B cell (primary cell): ENCODE results near the gene MAD1L1. TPM values are rescaled to one million over a fixed set of nuclear protein-coding genes. Genes with fewer than 3 reads are reported as not detected.

ENCODE experiments used
- ATAC-seq: fragments of 200-7000 bp; cut with Tn5 transposase; one replicate; pipeline ENCODE4 v1.10.0; 2021; ENCODE audit warnings: low read depth, mild to moderate bottlenecking, moderate number of reproducible peaks, moderate library complexity
- CTCF ChIA-PET: fragments of 350-600 bp; sonication (Branson Sonifier 250); formaldehyde crosslinking; loops from one replicate; lab custom pipeline; 2021; ENCODE audit warnings: antibody characterized with exemption, inconsistent platforms; lab: Charles Lee
- POLR2A ChIA-PET: fragments of 350-600 bp; sonication (Branson Sonifier 250); formaldehyde crosslinking; loops from one replicate; lab custom pipeline; 2021; ENCODE audit warnings: antibody characterized with exemption; lab: Charles Lee
- DNase-seq: peaks from one replicate; pipeline ENCODE4 v3.0.0; 2013
- H2AFZ ChIP-seq: 2 replicates; pipeline ENCODE4 v1.6.1; 2012; ENCODE audit warnings: mild to moderate bottlenecking, low read depth, low read length; ENCODE audit not compliant: insufficient read depth, poor library complexity, severe bottlenecking
- H3K27ac ChIP-seq, 2 donors: 1 replicate in 1 of 2; 2 replicates in 1 of 2; pipeline ENCODE4 v1.5.1; 2012 to 2013; ENCODE audit warnings: low read length in 2 of 2, mild to moderate bottlenecking in 2 of 2, moderate library complexity in 1 of 2
- H3K27me3 ChIP-seq, 4 experiments: fragments of 200-600 bp in 1 of 4; sonication (generic) in 1 of 4; replicated peaks in 1 of 4; 1 replicate in 2 of 4; 2 replicates in 2 of 4; pipeline versions ENCODE4 v1.6.1 to v1.7.0; 2013 to 2016; ENCODE audit warnings: low read length in 3 of 4, mild to moderate bottlenecking in 2 of 4, mixed read lengths in 1 of 4, moderate library complexity in 1 of 4; ENCODE audit not compliant: insufficient read depth in 4 of 4, control insufficient read depth in 3 of 4; ENCODE audit errors: control extremely low read depth in 1 of 4
- H3K36me3 ChIP-seq, 2 experiments: replicated peaks in 1 of 2; 1 replicate in 1 of 2; 2 replicates in 1 of 2; pipeline versions ENCODE4 v1.6.1 to v1.7.1; 2013; ENCODE audit warnings: low read length in 1 of 2; ENCODE audit not compliant: insufficient read depth in 2 of 2, control insufficient read depth in 1 of 2; ENCODE audit errors: control extremely low read depth in 1 of 2, extremely low read depth in 1 of 2
- H3K4me1 ChIP-seq, 2 donors: fragments of 200-600 bp in 1 of 2; sonication (generic) in 1 of 2; 1 replicate in 1 of 2; 2 replicates in 1 of 2; pipeline versions ENCODE4 v1.5.1 to v1.6.1; 2013 to 2017; ENCODE audit warnings: low read length in 2 of 2; ENCODE audit not compliant: control insufficient read depth in 2 of 2, insufficient read depth in 2 of 2
- H3K4me2 ChIP-seq: replicated peaks from 2 replicates; pipeline ENCODE3; 2012; ENCODE audit warnings: mild to moderate bottlenecking, low read depth, low read length; ENCODE audit not compliant: poor library complexity, severe bottlenecking
- H3K4me3 ChIP-seq, 5 experiments: fragments of 200-600 bp in 1 of 5; sonication (generic) in 1 of 5; 1 replicate in 3 of 5; 2 replicates in 2 of 5; pipeline versions ENCODE4 v1.5.1 to v1.7.0; 2011 to 2016; ENCODE audit warnings: low read length in 4 of 5, mild to moderate bottlenecking in 4 of 5, low read depth in 2 of 5, control low read depth in 1 of 5, moderate library complexity in 1 of 5; ENCODE audit not compliant: insufficient read depth in 1 of 5; ENCODE audit errors: control extremely low read depth in 1 of 5, extremely low read depth in 1 of 5
- H3K79me2 ChIP-seq: fragments of 200-600 bp; sonication (generic); one replicate; pipeline ENCODE4 v1.6.0; 2016; ENCODE audit warnings: low read length; ENCODE audit not compliant: control insufficient read depth, insufficient read depth
- H3K9ac ChIP-seq: fragments of 200-600 bp; sonication (generic); 2 replicates; pipeline ENCODE4 v1.6.1; 2017; ENCODE audit warnings: mild to moderate bottlenecking, low read length, moderate library complexity
- H3K9me3 ChIP-seq, 3 donors: one replicate each; pipeline versions ENCODE4 v1.6.1 to v1.7.1; 2013; ENCODE audit warnings: low read length in 2 of 3; ENCODE audit not compliant: control insufficient read depth in 2 of 3, insufficient read depth in 1 of 3; ENCODE audit errors: control extremely low read depth in 1 of 3
- H4K20me1 ChIP-seq: 2 replicates; pipeline ENCODE4 v1.6.0; 2012; ENCODE audit warnings: mild to moderate bottlenecking, low read length; ENCODE audit not compliant: insufficient read depth, control insufficient read depth, poor library complexity, severe bottlenecking
- H3K27ac Mint-ChIP-seq: one replicate; pipeline ENCODE4 v1.8.0; 2021; ENCODE audit warnings: mixed read lengths
- H3K27me3 Mint-ChIP-seq: one replicate; pipeline ENCODE4 v1.8.0; 2021; ENCODE audit warnings: mixed read lengths
- H3K4me1 Mint-ChIP-seq: one replicate; pipeline ENCODE4 v1.8.0; 2021; ENCODE audit warnings: mixed read lengths
- H3K4me3 Mint-ChIP-seq: one replicate; pipeline ENCODE4 v1.8.0; 2021; ENCODE audit warnings: mixed read lengths
- H3K9me3 Mint-ChIP-seq: one replicate; pipeline ENCODE4 v1.8.0; 2022; ENCODE audit warnings: mixed read lengths; ENCODE audit not compliant: insufficient read depth
- EZH2 ChIP-seq: IDR thresholded peaks from 2 replicates; pipeline ENCODE4 v1.6.1; 2012; ENCODE audit warnings: borderline replicate concordance, low read depth, mild to moderate bottlenecking, moderate library complexity, low read length; ENCODE audit not compliant: insufficient read depth, poor library complexity, severe bottlenecking
- WGBS: methylation state at CpG from one replicate; pipeline ENCODE4 v1.1.5; 2013; ENCODE audit warnings: missing lambda C conversion rate; ENCODE audit not compliant: insufficient coverage; 5-methylcytosine and 5-hydroxymethylcytosine counted together
- intact Hi-C: fragments of 100-400 bp; cut with micrococcal nuclease; formaldehyde crosslinking; loops from one replicate; pipeline ENCODE4 v1.10.0; 2022
- polyA plus RNA-seq: library from polyadenylated mRNA; depleted of rRNA; stranded (reverse); fragments of >200 nt; gene quantifications from 2 replicates; pipeline ENCODE4 v1.2.3, GENCODE V29; 2012
- total RNA-seq, 2 donors: library from RNA; stranded (reverse); fragments of 120-200 nt in 1 of 2; gene quantifications; 1 replicate in 1 of 2; 2 replicates in 1 of 2; pipeline versions ENCODE4 v1.2.3 to v1.2.4, GENCODE V29; 2013 to 2022
- TF ChIP-seq, protein P1 (sequence below): fragments of 200-600 bp; IDR thresholded peaks from one replicate; pipeline ENCODE4 v1.8.0; 2022; ENCODE audit warnings: antibody characterized with exemption, mild to moderate bottlenecking

The MAD1L1 gene
- total and polyA plus RNA-seq, 2 donors (not counting 1 experiment from before 2014, with no cell fraction given): 86.7 to 110 TPM

DNA sequence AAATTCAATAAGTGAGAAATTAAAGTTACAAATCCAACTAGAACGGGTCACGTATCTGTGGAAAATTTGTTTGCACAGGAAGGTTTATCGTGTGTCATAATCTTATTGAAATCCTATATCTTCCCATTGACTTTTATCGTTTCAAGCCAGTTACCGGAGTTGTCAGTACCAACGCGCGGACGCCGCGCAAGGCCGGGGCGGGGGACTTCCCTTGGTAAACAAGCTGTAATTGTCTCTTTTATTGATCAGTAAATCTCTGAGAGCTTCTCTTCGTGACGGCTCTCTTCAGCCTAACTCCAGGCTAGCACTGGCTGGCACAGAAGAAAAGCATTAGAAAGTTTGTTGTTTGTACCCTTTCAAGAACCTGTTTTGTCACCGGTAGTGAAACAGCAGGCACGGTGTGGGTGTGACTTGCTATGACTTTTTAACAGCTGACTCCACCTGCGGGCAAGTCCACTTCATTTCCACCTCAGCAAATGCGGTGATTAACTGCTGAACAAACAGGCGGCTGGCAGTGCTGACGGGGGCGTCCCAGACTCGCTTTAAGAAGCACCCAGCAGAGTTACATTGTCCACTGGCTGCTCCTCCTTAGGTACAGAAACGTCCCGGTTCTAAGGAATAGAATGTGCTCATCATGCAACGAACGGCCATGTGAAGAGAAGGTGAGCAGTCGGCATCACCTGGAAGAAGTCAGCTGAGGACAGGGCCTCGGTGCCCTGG is 215.8 kb downstream of the MAD1L1 start:
- Histone ChIP-seq H3K4me2 (no peak overlapping the region), H3K36me3 (peaks cover 0 to 3% of the 10 kb centered on the region in 2 experiments), H3K4me3 (no peak overlapping the region), H2AFZ (no peak overlapping the region), H3K9ac (no peak overlapping the region), H4K20me1 (no peaks in the 10 kb centered on the region), H3K4me1 (peaks cover 30 to 36% of the 10 kb centered on the region in 2 donors), H3K27ac (no peak overlapping the region), H3K27me3 (no peaks in the 10 kb centered on the region), H3K79me2 (peaks cover 11% of the 10 kb centered on the region), H3K9me3 (no peaks in the 10 kb centered on the region)
- CTCF ChIA-PET: interaction anchor here (0.6 to 1.4 kb wide), 4 partner anchors 21 to 331 kb away, joined by 3 to 5 read pairs (median 4); no protein-coding TSS in a partner anchor
- Mint-ChIP-seq H3K4me1 (peaks cover 41% of the 10 kb centered on the region), H3K27ac (peak overlapping the region; percentile 42), H3K4me3 (no peak overlapping the region), H3K27me3 (no peaks in the 10 kb centered on the region), H3K9me3 (no peaks in the 10 kb centered on the region)
- DNase-seq (no peak), ATAC-seq (no peak)
- POLR2A ChIA-PET: interaction anchor here (0.6 kb wide), 1 partner anchor 319 kb away, joined by 6 read pairs; no protein-coding TSS in a partner anchor
- 95% methylated on average over 24 of the region's 29 CpGs for WGBS
- TF ChIP-seq, protein P1, sequence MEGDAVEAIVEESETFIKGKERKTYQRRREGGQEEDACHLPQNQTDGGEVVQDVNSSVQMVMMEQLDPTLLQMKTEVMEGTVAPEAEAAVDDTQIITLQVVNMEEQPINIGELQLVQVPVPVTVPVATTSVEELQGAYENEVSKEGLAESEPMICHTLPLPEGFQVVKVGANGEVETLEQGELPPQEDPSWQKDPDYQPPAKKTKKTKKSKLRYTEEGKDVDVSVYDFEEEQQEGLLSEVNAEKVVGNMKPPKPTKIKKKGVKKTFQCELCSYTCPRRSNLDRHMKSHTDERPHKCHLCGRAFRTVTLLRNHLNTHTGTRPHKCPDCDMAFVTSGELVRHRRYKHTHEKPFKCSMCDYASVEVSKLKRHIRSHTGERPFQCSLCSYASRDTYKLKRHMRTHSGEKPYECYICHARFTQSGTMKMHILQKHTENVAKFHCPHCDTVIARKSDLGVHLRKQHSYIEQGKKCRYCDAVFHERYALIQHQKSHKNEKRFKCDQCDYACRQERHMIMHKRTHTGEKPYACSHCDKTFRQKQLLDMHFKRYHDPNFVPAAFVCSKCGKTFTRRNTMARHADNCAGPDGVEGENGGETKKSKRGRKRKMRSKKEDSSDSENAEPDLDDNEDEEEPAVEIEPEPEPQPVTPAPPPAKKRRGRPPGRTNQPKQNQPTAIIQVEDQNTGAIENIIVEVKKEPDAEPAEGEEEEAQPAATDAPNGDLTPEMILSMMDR: no peak
- TF ChIP-seq EZH2: no peak
- intact Hi-C loops: loop anchor here (5.0 kb wide), 1 partner anchor 85 kb away; no protein-coding TSS in a partner anchor
